ENCODE data around the gene TBCC. TPM values are rescaled to one million over a fixed set of nuclear protein-coding genes. Genes with fewer than 3 reads are reported as not detected.

Gene TBCC
- total RNA-seq, 1 donor from 2014 or later = 36.6 TPM

DNA sequence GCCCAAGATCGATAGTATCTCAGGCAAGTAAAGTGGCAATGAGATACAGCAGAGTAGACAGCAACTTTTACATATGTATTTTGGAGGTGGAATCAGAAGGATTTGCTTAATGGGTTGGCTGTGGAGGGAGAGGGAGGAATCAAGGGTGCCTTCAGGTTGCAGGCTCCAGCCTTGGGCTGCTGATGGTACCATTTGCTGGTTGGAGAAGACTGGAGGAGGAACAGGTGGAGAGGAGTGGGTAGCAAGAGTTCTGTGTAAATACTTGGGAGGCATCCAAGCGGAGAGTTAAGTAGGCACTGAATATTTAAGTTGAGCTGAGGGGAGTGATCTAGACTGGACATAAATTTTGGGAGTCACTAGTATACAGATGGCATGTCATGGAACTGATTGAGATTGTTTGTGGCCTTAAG lies 41.2 kb upstream of the TBCC start:
- DNase-seq (ENCODE audit: low read depth) (no peak), FAIRE-seq (no peak)
- Histone ChIP-seq H3K36me3 (ENCODE audit: control insufficient read depth, insufficient read depth, low read length) (no peaks in the 10 kb centered on the region), H3K4me3 (ENCODE audit: low read depth, low read length) (no peak overlapping the region), H3K27me3 (ENCODE audit: control insufficient read depth, insufficient read depth, low read length) (no peaks in the 10 kb centered on the region)
- TF ChIP-seq, protein P1, sequence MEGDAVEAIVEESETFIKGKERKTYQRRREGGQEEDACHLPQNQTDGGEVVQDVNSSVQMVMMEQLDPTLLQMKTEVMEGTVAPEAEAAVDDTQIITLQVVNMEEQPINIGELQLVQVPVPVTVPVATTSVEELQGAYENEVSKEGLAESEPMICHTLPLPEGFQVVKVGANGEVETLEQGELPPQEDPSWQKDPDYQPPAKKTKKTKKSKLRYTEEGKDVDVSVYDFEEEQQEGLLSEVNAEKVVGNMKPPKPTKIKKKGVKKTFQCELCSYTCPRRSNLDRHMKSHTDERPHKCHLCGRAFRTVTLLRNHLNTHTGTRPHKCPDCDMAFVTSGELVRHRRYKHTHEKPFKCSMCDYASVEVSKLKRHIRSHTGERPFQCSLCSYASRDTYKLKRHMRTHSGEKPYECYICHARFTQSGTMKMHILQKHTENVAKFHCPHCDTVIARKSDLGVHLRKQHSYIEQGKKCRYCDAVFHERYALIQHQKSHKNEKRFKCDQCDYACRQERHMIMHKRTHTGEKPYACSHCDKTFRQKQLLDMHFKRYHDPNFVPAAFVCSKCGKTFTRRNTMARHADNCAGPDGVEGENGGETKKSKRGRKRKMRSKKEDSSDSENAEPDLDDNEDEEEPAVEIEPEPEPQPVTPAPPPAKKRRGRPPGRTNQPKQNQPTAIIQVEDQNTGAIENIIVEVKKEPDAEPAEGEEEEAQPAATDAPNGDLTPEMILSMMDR (IDR thresholded peaks at IDR 0.05; ENCODE audit: insufficient read depth, low read length, severe bottlenecking) = no peak

DNA sequence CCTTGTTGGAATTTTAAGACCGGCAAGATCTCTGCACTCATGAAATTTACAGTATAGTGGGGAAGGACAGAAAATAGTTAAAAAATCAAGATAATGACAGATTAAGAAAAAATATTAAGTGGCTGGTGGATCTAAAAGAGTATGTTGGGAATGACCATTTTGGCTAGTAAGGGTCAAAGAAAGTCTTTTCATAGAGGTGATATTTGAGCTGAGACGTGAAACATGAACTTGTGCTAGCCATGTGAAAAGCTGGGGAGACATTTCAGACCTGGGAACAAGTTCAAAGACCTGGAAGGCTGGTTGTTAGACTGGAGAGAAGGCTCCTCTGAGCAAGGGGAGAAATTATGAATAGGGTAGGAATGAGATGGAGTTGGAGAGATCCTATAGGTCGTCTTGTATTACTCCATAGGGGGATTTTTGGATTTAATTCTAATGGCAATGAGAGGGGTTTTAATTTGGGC lies 40.7 kb upstream of the TBCC start:
- Histone ChIP-seq H3K36me3 (ENCODE audit: control insufficient read depth, insufficient read depth, low read length) (no peaks in the 10 kb centered on the region), H3K4me3 (ENCODE audit: low read depth, low read length) (no peak overlapping the region), H3K27me3 (ENCODE audit: control insufficient read depth, insufficient read depth, low read length) (no peaks in the 10 kb centered on the region)
- TF ChIP-seq, protein P1 (IDR thresholded peaks at IDR 0.05; ENCODE audit: insufficient read depth, low read length, severe bottlenecking) = no peak
- FAIRE-seq (no peak), DNase-seq (ENCODE audit: low read depth) (no peak)

DNA sequence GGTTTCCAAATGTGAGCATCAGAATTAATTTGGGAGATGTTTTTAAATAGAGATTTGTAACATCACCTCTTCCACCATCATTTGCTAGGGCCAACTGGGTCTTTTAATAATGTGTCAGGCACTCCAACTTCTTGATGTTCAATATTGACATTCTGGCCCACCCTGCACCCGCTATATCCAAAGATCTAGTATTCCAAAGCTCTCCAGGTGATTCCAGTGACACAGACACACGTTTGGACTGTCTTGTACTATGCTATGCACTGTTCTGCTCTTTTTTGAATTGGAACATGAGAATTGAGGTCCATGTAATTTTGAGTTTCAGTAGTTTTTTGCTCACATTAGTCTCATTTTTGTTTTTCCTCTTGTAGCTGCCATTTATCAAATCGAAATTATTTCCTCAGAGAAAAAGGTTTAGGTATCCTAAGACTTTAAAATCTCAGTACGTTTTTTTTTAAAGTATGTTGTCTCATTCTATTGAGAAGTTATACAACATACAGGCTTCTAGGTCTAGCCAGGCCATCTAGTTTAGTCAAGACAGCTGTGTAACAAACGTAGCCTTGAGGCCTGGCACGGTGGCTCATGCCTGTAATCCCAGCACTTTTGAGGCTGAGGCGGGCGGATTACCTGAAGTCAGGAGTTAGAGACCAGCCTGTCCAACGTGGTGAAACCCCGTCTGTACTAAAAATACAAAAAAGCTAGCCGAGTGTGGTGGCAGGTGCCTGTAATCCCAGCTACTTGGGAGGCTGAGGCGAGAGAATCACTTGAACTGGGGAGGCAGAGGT lies 39.0 kb upstream of the TBCC start:
- DNase-seq (ENCODE audit: low read depth) (no peak), FAIRE-seq (no peak)
- no peaks in the 10 kb centered on the region for H3K27me3 ChIP-seq (ENCODE audit: control insufficient read depth, insufficient read depth, low read length)

DNA sequence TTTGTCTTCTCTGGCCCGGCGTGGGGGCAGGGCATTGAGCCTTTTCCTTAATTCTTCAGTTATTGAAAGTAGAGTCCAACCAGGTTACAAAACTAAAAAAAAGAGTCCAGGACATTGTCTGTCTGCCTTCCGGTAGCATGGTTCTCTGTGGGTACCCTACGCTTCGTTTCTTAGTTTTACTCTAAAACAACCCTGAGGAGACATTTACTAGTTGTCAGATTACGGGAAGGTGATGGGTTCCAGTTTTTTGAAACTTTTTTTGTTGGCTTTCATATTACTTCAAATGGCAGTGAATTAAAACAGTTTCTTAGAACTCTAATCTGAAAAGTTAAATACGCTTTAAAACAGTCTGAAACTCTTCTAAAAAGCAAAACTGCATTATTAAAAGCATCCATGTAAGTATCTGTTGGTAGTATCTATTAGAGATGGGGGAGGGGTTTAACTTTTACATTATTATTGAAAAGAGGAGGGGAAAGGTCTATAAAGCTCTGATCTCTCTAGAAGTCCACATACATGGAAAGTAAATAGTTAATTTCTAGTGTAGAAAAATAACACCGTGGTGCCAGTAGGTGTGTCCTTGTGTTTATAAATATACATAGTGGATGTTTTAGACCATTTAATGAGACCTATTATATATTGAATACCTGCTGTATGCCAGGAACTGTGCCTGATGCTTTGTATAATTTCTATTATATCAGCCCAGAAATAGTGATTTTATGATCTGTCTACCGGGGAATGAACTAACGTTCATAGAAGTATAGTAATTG lies 38.2 kb upstream of the TBCC start:
- no peak for DNase-seq (ENCODE audit: low read depth)
- TF ChIP-seq, protein P1 (IDR thresholded peaks at IDR 0.05; ENCODE audit: insufficient read depth, low read length, severe bottlenecking) = no peak
- H3K36me3 ChIP-seq (ENCODE audit: control insufficient read depth, insufficient read depth, low read length) = no peaks in the 10 kb centered on the region
- no peak for FAIRE-seq
- peak overlapping the region; percentile 93 for H3K4me3 ChIP-seq (ENCODE audit: low read depth, low read length)
- H3K27me3 ChIP-seq (ENCODE audit: control insufficient read depth, insufficient read depth, low read length) = no peaks in the 10 kb centered on the region

More for the DNA sequence above, 39.0 kb upstream of the TBCC start:
- H3K36me3 ChIP-seq (ENCODE audit: control insufficient read depth, insufficient read depth, low read length) = no peaks in the 10 kb centered on the region
- peak overlapping the region; percentile 93 for H3K4me3 ChIP-seq (ENCODE audit: low read depth, low read length)
- TF ChIP-seq, protein P1 (IDR thresholded peaks at IDR 0.05; ENCODE audit: insufficient read depth, low read length, severe bottlenecking) = no peak

DNA sequence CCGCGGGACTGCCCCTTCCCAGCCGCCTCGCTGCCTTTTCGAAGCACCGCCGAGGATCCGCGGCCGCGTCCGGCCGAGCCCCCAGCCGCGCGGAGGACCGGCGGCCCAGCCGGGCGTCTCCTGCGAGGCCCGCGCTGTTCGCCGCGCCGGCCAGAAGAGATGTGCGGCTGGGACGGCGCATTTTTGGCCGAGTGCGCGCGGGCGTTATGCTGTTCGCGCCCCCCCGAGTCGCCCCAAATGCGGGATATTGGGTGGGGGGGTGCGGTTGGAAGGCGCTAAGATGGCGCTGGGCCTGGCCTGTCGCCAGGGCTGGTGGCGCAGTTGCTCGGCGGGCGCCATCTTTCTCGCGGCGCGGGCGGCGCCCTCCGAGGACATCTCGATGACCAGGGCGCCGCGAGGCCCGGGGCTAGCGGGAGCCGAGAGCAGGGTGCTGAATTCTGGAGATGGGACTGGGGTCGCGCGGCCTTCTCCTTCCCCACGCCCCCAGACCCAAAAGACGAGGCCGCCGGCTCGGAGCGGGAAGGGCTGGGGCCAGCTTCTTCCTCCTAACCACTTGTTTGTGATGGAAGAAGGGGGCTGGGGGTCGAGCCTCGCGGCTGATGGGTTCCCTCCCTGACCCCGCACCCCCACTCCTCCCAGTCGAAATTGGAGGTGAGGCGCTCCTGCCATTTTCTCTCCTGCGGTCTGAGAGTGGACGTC lies 37.4 kb upstream of the TBCC start:
- FAIRE-seq (no peak), DNase-seq (ENCODE audit: low read depth) (no peak)
- no peaks in the 10 kb centered on the region for H3K27me3 ChIP-seq (ENCODE audit: control insufficient read depth, insufficient read depth, low read length)
- peak overlapping the region; percentile 93 for H3K4me3 ChIP-seq (ENCODE audit: low read depth, low read length)
- TF ChIP-seq, protein P1 (IDR thresholded peaks at IDR 0.05; ENCODE audit: insufficient read depth, low read length, severe bottlenecking) = no peak
- no peaks in the 10 kb centered on the region for H3K36me3 ChIP-seq (ENCODE audit: control insufficient read depth, insufficient read depth, low read length)
